ENCODE data around the gene SRP19. TPM values are rescaled to one million over a fixed set of nuclear protein-coding genes. Genes with fewer than 3 reads are reported as not detected.

Gene SRP19
- total and polyA plus RNA-seq, 7 experiments from 2014 or later, result 34.2 to 115 (median 44.0) TPM

DNA sequence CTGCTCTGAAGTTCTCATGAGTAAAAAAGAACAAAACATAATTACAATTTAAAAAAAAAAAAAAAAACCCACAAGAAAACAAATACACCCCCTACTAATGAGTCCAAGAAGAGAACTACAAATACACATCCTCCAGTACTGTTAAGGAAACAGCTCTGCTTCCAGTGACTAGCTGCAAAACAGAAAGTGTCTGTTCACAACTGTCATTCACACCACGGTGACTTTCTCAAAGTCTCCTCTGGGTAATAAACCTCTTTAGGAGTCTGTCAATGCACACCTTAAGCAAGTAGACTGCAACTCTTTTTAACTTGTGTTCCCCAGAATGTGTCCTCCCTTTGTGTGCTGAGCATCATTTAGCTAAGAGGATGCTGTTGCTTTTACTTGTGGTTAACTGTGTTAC lies 54.7 kb downstream of the SRP19 start:
- ATAC-seq (peak; percentile 48), DNase-seq (no peak)
- Mint-ChIP-seq H3K27ac (peak overlapping the region in 2 of 9 donors; percentile 22 to 80), H3K4me1 (peaks cover 45 to 84% (median 74%) of the 10 kb centered on the region in 7 donors), H3K27me3 (no peaks in the 10 kb centered on the region), H3K36me3 (peaks cover 3 to 52% (median 39%) of the 10 kb centered on the region in 5 donors), H3K4me3 (peak overlapping the region in 4 of 10 donors; percentile 9 to 74 (median 38)), H3K9me3 (no peaks in the 10 kb centered on the region)
- H3K27ac ChIP-seq (ENCODE audit: low read depth, low read length), result no peak overlapping the region
- H3K4me1 ChIP-seq (ENCODE audit: control insufficient read depth in 2 of 2, insufficient read depth in 2 of 2, low read length in 2 of 2), result peaks cover 30 to 41% of the 10 kb centered on the region in 2 donors
- no peaks in the 10 kb centered on the region for H3K9me3 ChIP-seq (ENCODE audit: control insufficient read depth in 2 of 3, low read length in 3 of 3)
- intact Hi-C loops (cut with micrococcal nuclease), result loop anchor here in 1 of 2 donors (2.0 to 5.0 kb wide), 2 partner anchors 13 to 376 kb away; no protein-coding TSS in a partner anchor
- CTCF ChIA-PET, result interaction anchor here (0.5 kb wide), 1 partner anchor 68 kb away, joined by 3 read pairs; no protein-coding TSS in a partner anchor
- H3K36me3 ChIP-seq (ENCODE audit: control insufficient read depth in 2 of 3, insufficient read depth in 3 of 3, low read length in 3 of 3), result peaks cover 0 to 4% (median 0%) of the 10 kb centered on the region in 3 experiments
- H3K4me3 ChIP-seq (ENCODE audit: low read length), result no peak overlapping the region
- POLR2A ChIA-PET, result interaction anchor here (1.5 kb wide), 1 partner anchor 55 kb away, joined by 3 read pairs; the partner anchor contains the start of gene SRP19
- no peaks in the 10 kb centered on the region for H3K27me3 ChIP-seq (ENCODE audit: control insufficient read depth in 2 of 2, insufficient read depth in 2 of 2, low read length in 2 of 2)

DNA sequence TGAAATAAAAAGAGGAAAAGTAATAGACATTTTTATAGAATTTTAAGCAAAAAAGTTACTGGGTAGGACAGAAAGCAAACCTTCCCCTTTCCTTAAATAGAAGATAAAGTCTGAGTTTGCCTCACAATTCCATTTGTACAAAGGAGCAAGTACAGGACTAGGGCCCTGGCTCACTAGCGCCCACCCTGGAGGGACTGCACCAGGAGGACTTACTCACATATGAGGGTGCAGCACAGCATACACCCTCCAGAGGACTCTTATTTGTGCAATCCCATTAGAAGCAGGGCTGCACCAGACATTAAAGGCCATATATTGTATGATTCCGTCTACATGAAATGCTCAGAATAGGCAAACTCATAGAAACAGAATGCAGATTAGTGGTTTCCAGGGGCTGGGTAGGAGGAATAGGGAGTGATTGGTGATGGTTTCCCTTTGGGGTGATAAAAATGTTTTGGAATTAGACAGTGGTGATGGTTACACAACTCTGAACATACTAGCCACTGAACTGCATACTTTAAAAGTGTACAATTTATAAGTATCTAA lies 56.4 kb downstream of the SRP19 start:
- intact Hi-C loops (cut with micrococcal nuclease), result loop anchor here in 1 of 2 donors (2.0 to 5.0 kb wide), 2 partner anchors 15 to 375 kb away; no protein-coding TSS in a partner anchor

DNA sequence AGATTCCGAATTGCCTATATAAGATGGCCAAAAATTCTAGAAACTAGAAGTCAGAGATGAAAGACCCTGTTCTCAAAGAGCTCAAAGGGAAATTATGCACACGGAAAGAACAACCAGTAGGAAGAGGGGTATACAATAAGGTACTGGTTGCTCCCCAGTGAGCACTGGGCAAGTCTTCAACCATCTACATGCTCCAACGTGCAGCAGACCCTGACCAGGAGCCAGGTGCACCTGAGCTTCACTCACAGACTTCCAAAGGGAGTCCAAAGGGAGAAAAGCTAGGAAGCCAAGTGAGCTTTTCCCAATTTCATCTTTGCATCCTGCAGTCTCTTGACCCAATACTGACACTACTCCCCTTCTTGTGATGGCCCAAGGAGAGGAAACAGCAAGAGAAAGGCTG lies 57.0 kb downstream of the SRP19 start:
- Histone ChIP-seq H3K27me3 (ENCODE audit: control insufficient read depth in 2 of 2, insufficient read depth in 2 of 2, low read length in 2 of 2) (no peaks in the 10 kb centered on the region), H3K9me3 (ENCODE audit: control insufficient read depth in 2 of 3, low read length in 3 of 3) (no peaks in the 10 kb centered on the region), H3K4me1 (ENCODE audit: control insufficient read depth in 2 of 2, insufficient read depth in 2 of 2, low read length in 2 of 2) (peaks cover 41 to 50% of the 10 kb centered on the region in 2 donors), H3K4me3 (ENCODE audit: low read length) (no peak overlapping the region), H3K36me3 (ENCODE audit: control insufficient read depth in 2 of 3, insufficient read depth in 3 of 3, low read length in 3 of 3) (peaks cover 0 to 4% (median 0%) of the 10 kb centered on the region in 3 experiments), H3K27ac (ENCODE audit: low read depth, low read length) (no peak overlapping the region)
- Mint-ChIP-seq H3K4me3 (peak overlapping the region in 3 of 10 donors; percentile 14 to 61 (median 28)), H3K9me3 (peaks cover 0 to 3% (median 0%) of the 10 kb centered on the region in 11 donors), H3K27ac (peak overlapping the region in 4 of 9 donors; percentile 27 to 74 (median 50)), H3K27me3 (no peaks in the 10 kb centered on the region), H3K4me1 (peaks cover 52 to 85% (median 71%) of the 10 kb centered on the region in 7 donors), H3K36me3 (peaks cover 3 to 43% (median 28%) of the 10 kb centered on the region in 5 donors)
- CTCF ChIA-PET, result interaction anchor here (0.6 to 0.9 kb wide), 2 partner anchors 77 to 476 kb away, joined by 3 to 4 read pairs; no protein-coding TSS in a partner anchor
- no peak for DNase-seq
- POLR2A ChIA-PET, result no interaction called here
- intact Hi-C loops (cut with micrococcal nuclease), result loop anchor here in 1 of 2 donors (5.0 kb wide), 1 partner anchor 374 kb away; no protein-coding TSS in a partner anchor
- no peak for ATAC-seq

More for the DNA sequence above, 56.4 kb downstream of the SRP19 start:
- Histone ChIP-seq H3K4me3 (ENCODE audit: low read length) (no peak overlapping the region), H3K27me3 (ENCODE audit: control insufficient read depth in 2 of 2, insufficient read depth in 2 of 2, low read length in 2 of 2) (no peaks in the 10 kb centered on the region), H3K4me1 (ENCODE audit: control insufficient read depth in 2 of 2, insufficient read depth in 2 of 2, low read length in 2 of 2) (peaks cover 35 to 44% of the 10 kb centered on the region in 2 donors), H3K27ac (ENCODE audit: low read depth, low read length) (no peak overlapping the region), H3K9me3 (ENCODE audit: control insufficient read depth in 2 of 3, low read length in 3 of 3) (no peaks in the 10 kb centered on the region), H3K36me3 (ENCODE audit: control insufficient read depth in 2 of 3, insufficient read depth in 3 of 3, low read length in 3 of 3) (peaks cover 0 to 4% (median 0%) of the 10 kb centered on the region in 3 experiments)
- CTCF ChIA-PET, result interaction anchor here (0.6 to 0.9 kb wide), 3 partner anchors 45 to 477 kb away, joined by 3 to 7 read pairs (median 4); no protein-coding TSS in a partner anchor
- Mint-ChIP-seq H3K4me1 (peaks cover 47 to 85% (median 71%) of the 10 kb centered on the region in 7 donors), H3K27ac (peak overlapping the region in 2 of 9 donors; percentile 37 to 64), H3K9me3 (no peaks in the 10 kb centered on the region), H3K4me3 (peak overlapping the region in 1 of 10 donors; percentile 36), H3K27me3 (no peaks in the 10 kb centered on the region), H3K36me3 (peaks cover 3 to 47% (median 33%) of the 10 kb centered on the region in 5 donors)
- DNase-seq (no peak), ATAC-seq (no peak)
- POLR2A ChIA-PET, result interaction anchor here (1.5 kb wide), 1 partner anchor 57 kb away, joined by 3 read pairs; the partner anchor contains the start of gene SRP19

DNA sequence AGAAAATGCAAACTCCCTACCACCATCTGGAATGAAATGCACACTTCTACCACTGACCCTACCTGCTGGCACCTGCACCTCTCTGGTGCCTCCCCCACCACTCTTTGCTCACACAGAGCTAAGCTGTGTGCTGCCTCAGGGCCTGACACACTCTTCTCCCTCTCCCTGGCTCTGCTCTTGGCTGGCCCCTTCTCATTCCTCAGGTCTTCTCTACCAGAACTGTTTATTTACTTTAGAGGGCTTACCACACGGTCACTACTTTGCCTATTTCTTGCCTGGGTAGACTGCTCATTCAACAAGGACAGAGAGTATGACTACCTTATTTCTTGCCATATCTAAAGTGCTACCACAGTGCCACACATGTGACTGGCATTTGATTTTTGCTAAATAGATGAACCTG lies 57.6 kb downstream of the SRP19 start:
- H3K27me3 ChIP-seq (ENCODE audit: control insufficient read depth in 2 of 2, insufficient read depth in 2 of 2, low read length in 2 of 2), result no peaks in the 10 kb centered on the region
- ChIA-PET POLR2A (no interaction called here), CTCF (interaction anchor here (0.9 kb wide), 1 partner anchor 77 kb away, joined by 3 read pairs; no protein-coding TSS in a partner anchor)
- intact Hi-C loops (cut with micrococcal nuclease), result loop anchor here in 1 of 2 donors (5.0 kb wide), 1 partner anchor 374 kb away; no protein-coding TSS in a partner anchor
- no peak for DNase-seq
- H3K4me1 ChIP-seq (ENCODE audit: control insufficient read depth in 2 of 2, insufficient read depth in 2 of 2, low read length in 2 of 2), result peaks cover 46 to 55% of the 10 kb centered on the region in 2 donors
- peaks cover 0 to 4% (median 0%) of the 10 kb centered on the region in 3 experiments for H3K36me3 ChIP-seq (ENCODE audit: control insufficient read depth in 2 of 3, insufficient read depth in 3 of 3, low read length in 3 of 3)
- Mint-ChIP-seq H3K4me3 (peak overlapping the region in 5 of 10 donors; percentile 5 to 55 (median 24)), H3K27ac (peak overlapping the region in 3 of 9 donors; percentile 31 to 74 (median 42)), H3K4me1 (peaks cover 56 to 85% (median 73%) of the 10 kb centered on the region in 7 donors), H3K36me3 (peaks cover 3 to 39% (median 26%) of the 10 kb centered on the region in 5 donors), H3K27me3 (no peaks in the 10 kb centered on the region), H3K9me3 (peaks cover 0 to 4% (median 0%) of the 10 kb centered on the region in 11 donors)
- no peak for ATAC-seq
- no peak overlapping the region for H3K27ac ChIP-seq (ENCODE audit: low read depth, low read length)
- no peaks in the 10 kb centered on the region for H3K9me3 ChIP-seq (ENCODE audit: control insufficient read depth in 2 of 3, low read length in 3 of 3)
- H3K4me3 ChIP-seq (ENCODE audit: low read length), result no peak overlapping the region

Other genes starting within 250 kb of the SRP19 start
- gene APC, start 123.4 kb upstream of the SRP19 start, total RNA-seq, result 10 to 100 TPM; 25.1 to 53.2 (median 37.6) TPM
- 10 to 100 TPM; 18.8 to 34.5 TPM for gene APC, start 123.4 kb upstream of the SRP19 start, polyA plus RNA-seq
- gene REEP5, start 60.9 kb downstream of the SRP19 start, total RNA-seq, result 10 to 100 TPM; 16.4 to 83.9 (median 30.0) TPM
- 10 to 100 TPM; 28.4 to 33.4 TPM for gene REEP5, start 60.9 kb downstream of the SRP19 start, polyA plus RNA-seq
- 100 to 1,000 TPM in 1 of 5 experiments, 10 to 100 TPM in 4; 60.2 to 101 (median 85.1) TPM for gene DCP2, start 115.5 kb downstream of the SRP19 start, total RNA-seq
- 10 to 100 TPM; 50.7 to 55.8 TPM for gene DCP2, start 115.5 kb downstream of the SRP19 start, polyA plus RNA-seq